ENCODE measurements around the gene PGS1. TPM values are rescaled to one million over a fixed set of nuclear protein-coding genes. Genes with fewer than 3 reads are reported as not detected.

Gene PGS1
- total and polyA plus RNA-seq, 5 donors from 2014 or later = 29.6 to 50.1 (median 32.3) TPM

DNA sequence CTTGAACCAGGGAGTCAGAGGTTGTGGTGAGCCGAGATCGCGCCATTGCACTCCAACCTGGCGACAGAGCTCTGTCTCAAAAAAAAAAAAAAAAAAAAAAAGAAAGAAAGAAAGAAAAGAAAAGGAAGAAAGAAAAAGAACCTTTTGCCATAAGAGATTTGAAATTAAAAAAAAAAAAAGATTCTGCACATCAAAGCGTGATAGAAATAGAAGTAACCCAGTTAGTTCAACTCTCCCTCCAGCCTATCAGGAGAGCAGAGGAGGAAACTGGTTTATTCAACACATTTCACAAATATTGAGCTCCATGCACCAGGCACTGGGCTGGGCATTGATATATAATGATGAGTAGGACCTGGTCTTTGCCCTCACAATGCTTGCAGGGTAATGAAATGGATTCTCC, 16.2 kb upstream of the PGS1 start:
- ATAC-seq (ENCODE audit: low read depth in 2 of 2) (no peak), DNase-seq (no peak)
- peak overlapping the region in 1 of 3 donors; percentile 85 for H3K27ac Mint-ChIP-seq
- Histone ChIP-seq H3K27ac (ENCODE audit: insufficient read depth, low read length, poor library complexity, severe bottlenecking) (no peak overlapping the region), H3K4me3 (ENCODE audit: low read depth, low read length) (no peak overlapping the region), H3K4me1 (ENCODE audit: control insufficient read depth, insufficient read depth, low read length, poor library complexity, severe bottlenecking) (peaks cover 32% of the 10 kb centered on the region), H3K36me3 (ENCODE audit: control insufficient read depth, insufficient read depth, low read length) (peaks cover 15% of the 10 kb centered on the region), H3K27me3 (ENCODE audit: control insufficient read depth, insufficient read depth, low read length) (peaks cover 4% of the 10 kb centered on the region), H3K9me3 (ENCODE audit: control insufficient read depth in 2 of 2, low read length in 2 of 2) (no peaks in the 10 kb centered on the region)
- no peaks in the 10 kb centered on the region for H3K36me3 Mint-ChIP-seq
- no peaks in the 10 kb centered on the region for H3K9me3 Mint-ChIP-seq
- peaks cover 21% of the 10 kb centered on the region for H3K27me3 Mint-ChIP-seq
- H3K4me3 Mint-ChIP-seq = peak overlapping the region in 1 of 4 donors; percentile 66
- H3K4me1 Mint-ChIP-seq = peaks cover 0 to 31% (median 4%) of the 10 kb centered on the region in 4 donors

DNA sequence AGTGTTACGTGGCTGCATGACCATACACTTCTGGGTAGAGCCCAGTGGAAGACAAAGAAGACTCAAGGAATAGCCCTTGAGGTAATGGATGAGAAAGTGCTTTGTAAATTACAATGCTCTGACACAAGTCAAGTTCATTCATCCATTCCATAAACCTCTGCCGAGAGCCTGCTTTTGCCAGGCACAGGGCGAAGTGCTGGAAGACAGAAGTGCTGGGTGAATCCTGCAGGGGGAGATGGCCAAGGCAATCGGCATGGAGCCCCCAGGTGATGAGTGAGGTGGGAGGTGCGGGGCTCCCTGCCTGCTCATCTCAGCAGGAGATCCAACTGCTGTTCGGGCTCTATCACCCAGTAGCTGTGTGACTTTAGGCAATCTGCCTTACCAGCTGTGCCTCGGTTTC, 15.8 kb upstream of the PGS1 start:
- Mint-ChIP-seq H3K36me3 (no peaks in the 10 kb centered on the region), H3K27ac (no peak overlapping the region), H3K27me3 (peaks cover 21% of the 10 kb centered on the region), H3K4me1 (peaks cover 0 to 26% (median 4%) of the 10 kb centered on the region in 4 donors), H3K9me3 (no peaks in the 10 kb centered on the region), H3K4me3 (peak overlapping the region in 1 of 4 donors; percentile 66)
- Histone ChIP-seq H3K4me3 (ENCODE audit: low read depth, low read length) (no peak overlapping the region), H3K9me3 (ENCODE audit: control insufficient read depth in 2 of 2, low read length in 2 of 2) (no peaks in the 10 kb centered on the region), H3K27ac (ENCODE audit: insufficient read depth, low read length, poor library complexity, severe bottlenecking) (no peak overlapping the region), H3K27me3 (ENCODE audit: control insufficient read depth, insufficient read depth, low read length) (peaks cover 4% of the 10 kb centered on the region), H3K36me3 (ENCODE audit: control insufficient read depth, insufficient read depth, low read length) (peaks cover 11% of the 10 kb centered on the region), H3K4me1 (ENCODE audit: control insufficient read depth, insufficient read depth, low read length, poor library complexity, severe bottlenecking) (peaks cover 28% of the 10 kb centered on the region)
- ATAC-seq (ENCODE audit: low read depth in 2 of 2) (no peak), DNase-seq (no peak)

DNA sequence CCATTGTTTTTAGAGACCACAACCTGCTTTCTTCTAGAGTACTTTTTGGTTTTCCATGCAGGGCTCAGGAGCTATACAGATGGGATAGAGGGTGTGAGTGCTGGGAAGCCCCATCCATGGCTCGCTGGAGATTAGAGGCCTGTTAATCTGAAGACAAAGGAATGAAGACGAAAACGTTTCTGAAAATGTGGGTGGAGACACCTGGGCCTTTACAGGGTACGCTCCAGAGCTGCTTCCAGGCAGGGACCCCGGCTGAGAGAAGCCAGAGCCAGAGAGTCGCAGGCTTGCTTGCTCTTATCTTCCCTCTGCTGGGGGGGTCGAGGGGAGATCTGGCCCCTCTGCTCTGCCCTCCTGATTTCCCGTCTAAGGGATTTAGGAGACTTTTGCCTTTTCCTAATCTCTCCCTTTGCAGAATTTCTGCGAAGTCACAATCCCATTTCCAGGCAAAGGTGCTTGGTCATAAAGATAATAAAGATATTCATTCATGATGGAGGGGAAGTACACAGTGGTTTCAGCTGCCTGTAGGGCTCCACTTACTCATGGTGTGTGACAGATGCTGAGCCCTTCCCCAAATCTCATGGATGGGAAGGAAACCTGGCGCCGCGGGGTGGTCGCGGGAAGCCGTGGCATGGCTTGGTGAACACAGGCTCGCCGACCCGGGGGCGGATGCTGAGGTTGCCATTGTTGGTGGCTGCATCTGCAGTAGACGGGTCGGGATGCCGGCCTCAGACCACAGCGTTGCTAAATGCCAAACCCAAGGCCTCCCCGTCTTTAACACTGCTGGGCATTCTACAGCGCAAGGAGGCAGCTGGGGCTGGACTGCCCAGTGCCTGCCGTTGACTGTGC, 13.8 kb upstream of the PGS1 start:
- DNase-seq (no peak), ATAC-seq (ENCODE audit: low read depth in 2 of 2) (no peak)
- Histone ChIP-seq H3K4me1 (ENCODE audit: control insufficient read depth, insufficient read depth, low read length, poor library complexity, severe bottlenecking) (peaks cover 12% of the 10 kb centered on the region), H3K27ac (ENCODE audit: insufficient read depth, low read length, poor library complexity, severe bottlenecking) (no peak overlapping the region), H3K36me3 (ENCODE audit: control insufficient read depth, insufficient read depth, low read length) (no peaks in the 10 kb centered on the region), H3K27me3 (ENCODE audit: control insufficient read depth, insufficient read depth, low read length) (peaks cover 4% of the 10 kb centered on the region), H3K4me3 (ENCODE audit: low read depth, low read length) (no peak overlapping the region), H3K9me3 (ENCODE audit: control insufficient read depth in 2 of 2, low read length in 2 of 2) (no peaks in the 10 kb centered on the region)
- Mint-ChIP-seq H3K27me3 (peaks cover 21% of the 10 kb centered on the region), H3K4me1 (peaks cover 0 to 15% (median 4%) of the 10 kb centered on the region in 4 donors), H3K4me3 (peak overlapping the region in 1 of 4 donors; percentile 31), H3K27ac (peak overlapping the region in 1 of 3 donors; percentile 44), H3K36me3 (no peaks in the 10 kb centered on the region), H3K9me3 (no peaks in the 10 kb centered on the region)

DNA sequence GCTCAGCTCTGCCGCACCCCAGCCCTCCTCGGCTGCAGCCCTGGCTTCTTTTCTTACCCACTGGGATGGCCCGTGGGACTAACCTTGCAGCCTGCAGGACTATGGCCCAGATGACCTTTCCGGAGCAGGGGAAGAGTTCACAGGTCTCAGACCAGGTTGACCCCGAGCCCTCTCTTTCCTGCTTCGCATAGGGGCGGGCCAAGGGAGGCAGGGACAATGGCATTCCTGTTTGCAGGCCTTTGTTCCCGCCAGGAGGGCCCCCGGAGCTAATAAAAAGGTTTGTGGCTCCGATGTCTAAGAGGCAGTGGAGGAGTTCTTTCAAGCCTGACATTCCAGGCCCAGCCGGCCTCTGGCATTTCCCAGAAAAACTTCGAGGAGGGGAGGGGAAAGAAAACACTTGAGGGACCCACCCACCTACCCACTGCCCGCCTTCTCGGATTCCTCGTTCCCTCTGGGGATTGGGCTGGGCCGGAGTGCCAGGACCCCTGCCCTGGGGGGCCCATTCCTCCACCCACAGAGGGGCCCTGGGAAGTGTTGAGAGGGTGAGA, 12.8 kb upstream of the PGS1 start:
- H3K36me3 Mint-ChIP-seq = no peaks in the 10 kb centered on the region
- Histone ChIP-seq H3K36me3 (ENCODE audit: control insufficient read depth, insufficient read depth, low read length) (no peaks in the 10 kb centered on the region), H3K4me3 (ENCODE audit: low read depth, low read length) (no peak overlapping the region), H3K4me1 (ENCODE audit: control insufficient read depth, insufficient read depth, low read length, poor library complexity, severe bottlenecking) (peaks cover 7% of the 10 kb centered on the region), H3K9me3 (ENCODE audit: control insufficient read depth in 2 of 2, low read length in 2 of 2) (no peaks in the 10 kb centered on the region), H3K27me3 (ENCODE audit: control insufficient read depth, insufficient read depth, low read length) (peaks cover 4% of the 10 kb centered on the region), H3K27ac (ENCODE audit: insufficient read depth, low read length, poor library complexity, severe bottlenecking) (no peak overlapping the region)
- no peak overlapping the region for H3K4me3 Mint-ChIP-seq
- ATAC-seq (ENCODE audit: low read depth in 2 of 2) = no peak
- H3K9me3 Mint-ChIP-seq = no peaks in the 10 kb centered on the region
- H3K27me3 Mint-ChIP-seq = peaks cover 21% of the 10 kb centered on the region
- DNase-seq = no peak
- H3K27ac Mint-ChIP-seq = no peak overlapping the region
- H3K4me1 Mint-ChIP-seq = peaks cover 0 to 15% (median 4%) of the 10 kb centered on the region in 4 donors

DNA sequence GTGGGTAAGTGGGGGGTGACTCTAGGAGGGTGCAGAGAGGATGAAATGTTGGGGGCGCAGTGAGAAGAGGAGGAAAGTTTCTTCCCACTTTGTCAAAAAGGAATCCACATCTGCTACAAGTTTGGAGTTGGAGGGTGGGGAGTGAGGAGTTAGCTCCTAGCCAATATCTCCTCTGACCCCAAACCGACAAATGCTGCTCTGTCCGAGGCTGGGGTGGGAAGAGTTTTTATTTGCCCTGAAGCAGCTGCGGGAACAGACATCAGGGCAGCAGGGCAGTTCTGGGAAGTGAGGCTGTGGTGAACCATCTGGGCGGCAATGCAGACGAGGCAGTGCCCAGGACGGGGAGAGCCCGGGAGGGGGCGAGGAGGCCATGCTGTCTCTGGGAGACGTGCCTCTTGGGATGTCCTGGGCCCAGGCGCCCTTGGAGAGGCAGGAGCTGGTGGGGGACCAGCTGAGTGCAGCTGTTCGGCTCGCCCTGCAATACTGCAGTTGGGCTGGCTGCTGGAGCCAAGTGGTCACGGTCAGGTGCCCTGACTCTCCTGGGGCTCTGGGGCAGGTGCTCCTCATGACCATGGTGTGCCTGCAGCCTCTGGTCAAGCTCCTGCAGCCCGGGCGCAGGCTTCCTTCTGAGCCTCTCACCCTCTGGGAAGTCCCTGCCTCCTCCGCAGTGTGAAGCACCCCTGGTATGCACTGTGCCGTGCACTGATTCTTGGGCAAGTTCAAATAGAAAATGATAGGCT, 12.2 kb upstream of the PGS1 start:
- Histone ChIP-seq H3K9me3 (ENCODE audit: control insufficient read depth in 2 of 2, low read length in 2 of 2) (no peaks in the 10 kb centered on the region), H3K27me3 (ENCODE audit: control insufficient read depth, insufficient read depth, low read length) (peaks cover 4% of the 10 kb centered on the region), H3K36me3 (ENCODE audit: control insufficient read depth, insufficient read depth, low read length) (no peaks in the 10 kb centered on the region), H3K4me1 (ENCODE audit: control insufficient read depth, insufficient read depth, low read length, poor library complexity, severe bottlenecking) (peaks cover 3% of the 10 kb centered on the region), H3K27ac (ENCODE audit: insufficient read depth, low read length, poor library complexity, severe bottlenecking) (no peak overlapping the region), H3K4me3 (ENCODE audit: low read depth, low read length) (no peak overlapping the region)
- Mint-ChIP-seq H3K4me1 (peaks cover 0 to 9% (median 3%) of the 10 kb centered on the region in 4 donors), H3K36me3 (no peaks in the 10 kb centered on the region), H3K9me3 (no peaks in the 10 kb centered on the region), H3K27me3 (peaks cover 17% of the 10 kb centered on the region), H3K4me3 (no peak overlapping the region), H3K27ac (no peak overlapping the region)
- DNase-seq (no peak), ATAC-seq (ENCODE audit: low read depth in 2 of 2) (no peak)

DNA sequence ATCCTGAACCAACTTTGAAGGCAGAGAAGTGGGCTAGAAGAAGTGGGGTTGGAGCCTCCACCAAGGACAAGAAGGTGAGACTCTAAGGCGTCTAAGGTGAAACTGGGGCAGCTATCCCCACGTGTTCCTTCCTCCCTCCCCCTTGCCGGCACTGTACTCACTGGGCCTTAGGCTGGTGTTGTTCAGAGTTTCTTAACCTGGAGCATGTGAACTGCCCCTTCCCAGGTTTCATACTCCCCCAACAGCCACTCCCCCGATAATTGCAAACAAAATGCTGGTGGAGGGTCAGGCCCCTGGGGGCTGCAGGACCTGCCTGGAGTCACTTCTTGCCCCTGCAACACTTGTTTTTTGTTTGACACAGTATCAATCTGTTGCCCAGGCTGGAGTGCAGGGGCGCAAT, 11.3 kb upstream of the PGS1 start:
- ATAC-seq (ENCODE audit: low read depth in 2 of 2) = no peak
- Histone ChIP-seq H3K9me3 (ENCODE audit: control insufficient read depth in 2 of 2, low read length in 2 of 2) (no peaks in the 10 kb centered on the region), H3K4me1 (ENCODE audit: control insufficient read depth, insufficient read depth, low read length, poor library complexity, severe bottlenecking) (peaks cover 3% of the 10 kb centered on the region), H3K27ac (ENCODE audit: insufficient read depth, low read length, poor library complexity, severe bottlenecking) (no peak overlapping the region), H3K36me3 (ENCODE audit: control insufficient read depth, insufficient read depth, low read length) (no peaks in the 10 kb centered on the region), H3K4me3 (ENCODE audit: low read depth, low read length) (no peak overlapping the region), H3K27me3 (ENCODE audit: control insufficient read depth, insufficient read depth, low read length) (peaks cover 4% of the 10 kb centered on the region)
- no peak overlapping the region for H3K4me3 Mint-ChIP-seq
- peaks cover 0 to 5% (median 2%) of the 10 kb centered on the region in 4 donors for H3K4me1 Mint-ChIP-seq
- DNase-seq = no peak
- H3K9me3 Mint-ChIP-seq = no peaks in the 10 kb centered on the region
- no peaks in the 10 kb centered on the region for H3K36me3 Mint-ChIP-seq
- no peak overlapping the region for H3K27ac Mint-ChIP-seq
- H3K27me3 Mint-ChIP-seq = peaks cover 17% of the 10 kb centered on the region

DNA sequence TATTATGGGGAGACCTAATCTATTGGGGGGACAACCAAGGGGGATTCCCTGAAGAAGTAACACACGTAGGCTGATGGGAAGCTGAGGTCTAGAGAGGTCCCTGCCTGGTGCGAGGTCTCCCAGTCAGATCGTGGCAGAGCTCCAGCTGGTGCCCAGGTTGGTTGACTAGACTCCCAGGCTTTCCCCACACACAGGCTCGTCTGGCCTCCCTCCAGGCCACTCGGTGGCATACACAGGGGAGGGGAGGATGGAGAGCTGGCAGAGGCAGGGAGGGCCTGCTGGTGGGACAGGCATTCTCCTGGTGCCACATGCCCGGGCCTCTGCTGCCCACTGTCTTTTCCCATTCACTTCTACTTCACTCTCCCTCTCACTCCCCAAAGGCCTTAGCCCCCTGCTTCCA, 10.1 kb upstream of the PGS1 start:
- ATAC-seq (ENCODE audit: low read depth in 2 of 2) (no peak), DNase-seq (no peak)
- Histone ChIP-seq H3K9me3 (ENCODE audit: control insufficient read depth in 2 of 2, low read length in 2 of 2) (no peaks in the 10 kb centered on the region), H3K36me3 (ENCODE audit: control insufficient read depth, insufficient read depth, low read length) (no peaks in the 10 kb centered on the region), H3K4me3 (ENCODE audit: low read depth, low read length) (no peak overlapping the region), H3K27ac (ENCODE audit: insufficient read depth, low read length, poor library complexity, severe bottlenecking) (no peak overlapping the region), H3K27me3 (ENCODE audit: control insufficient read depth, insufficient read depth, low read length) (peaks cover 4% of the 10 kb centered on the region), H3K4me1 (ENCODE audit: control insufficient read depth, insufficient read depth, low read length, poor library complexity, severe bottlenecking) (peaks cover 3% of the 10 kb centered on the region)
- H3K4me1 Mint-ChIP-seq = peaks cover 0 to 5% (median 0%) of the 10 kb centered on the region in 4 donors
- H3K27me3 Mint-ChIP-seq = peaks cover 17% of the 10 kb centered on the region
- no peak overlapping the region for H3K27ac Mint-ChIP-seq
- no peaks in the 10 kb centered on the region for H3K9me3 Mint-ChIP-seq
- H3K4me3 Mint-ChIP-seq = no peak overlapping the region
- H3K36me3 Mint-ChIP-seq = no peaks in the 10 kb centered on the region
